ENCODE measurements around the gene FBXO44.

GRCh38 chr1:11649237-11649623 is 5.4 kb upstream of the FBXO44 start:
- TF ChIP-seq CTCF (IDR thresholded peaks at IDR 0.05; ENCODE audit: low read depth, low read length) (no peak), EZH2phosphoT487 (IDR thresholded peaks at IDR 0.05; ENCODE audit: low read depth) (no peak)
